ENCODE results near the gene SLC38A1.
"Not testable (repeated sequence)": the region's sequence is repeated elsewhere in the genome, so short reads cannot be mapped to it uniquely, and the experiment has no call there.

The SLC38A1 gene

GRCh38 chr12:46201284-46201789 is 67.5 kb downstream of the SLC38A1 start:
- no peak for DNase-seq

- no peak for DNase-seq
Measured at GRCh38 chr12:46200551-46200950, 68.3 kb downstream of the SLC38A1 start.

GRCh38 chr12:46198913-46199312 is 69.9 kb downstream of the SLC38A1 start:
- DNase-seq, result no peak

GRCh38 chr12:46197883-46198282 is 71.0 kb downstream of the SLC38A1 start:
- DNase-seq, result no peak

GRCh38 chr12:46190533-46190932 is 78.3 kb downstream of the SLC38A1 start:
- DNase-seq, result not testable (repeated sequence)

- no peak for DNase-seq
Measured at GRCh38 chr12:46188170-46188569, 80.7 kb downstream of the SLC38A1 start.

GRCh38 chr12:46187023-46187422 is 81.8 kb downstream of the SLC38A1 start:
- no peak for DNase-seq

GRCh38 chr12:46186088-46186487 is 82.8 kb downstream of the SLC38A1 start:
- no peak for DNase-seq

GRCh38 chr12:46185686-46186085 is 83.2 kb downstream of the SLC38A1 start:
- DNase-seq, result no peak

- DNase-seq, result no peak
Measured at GRCh38 chr12:46184798-46185595, 83.8 kb downstream of the SLC38A1 start.

GRCh38 chr12:46183112-46183511 is 85.7 kb downstream of the SLC38A1 start:
- no peak for DNase-seq

GRCh38 chr12:46181465-46181864 is 87.4 kb downstream of the SLC38A1 start:
- DNase-seq, result no peak

- DNase-seq, result no peak
Measured at GRCh38 chr12:46179693-46180452, 89.0 kb downstream of the SLC38A1 start.

GRCh38 chr12:46177837-46178608 is 90.8 kb downstream of the SLC38A1 start:
- DNase-seq, result no peak

- no peak for DNase-seq
Measured at GRCh38 chr12:46177025-46177424, 91.8 kb downstream of the SLC38A1 start.

GRCh38 chr12:46174919-46175318 is 93.9 kb downstream of the SLC38A1 start:
- DNase-seq, result no peak

- DNase-seq, result no peak
Measured at GRCh38 chr12:46174061-46174662, 94.7 kb downstream of the SLC38A1 start.

GRCh38 chr12:46168426-46168825 is 100.4 kb downstream of the SLC38A1 start:
- DNase-seq, result no peak

GRCh38 chr12:46167412-46167811 is 101.4 kb downstream of the SLC38A1 start:
- no peak for DNase-seq

GRCh38 chr12:46165191-46165590 is 103.7 kb downstream of the SLC38A1 start:
- no peak for DNase-seq

- no peak for DNase-seq
Measured at GRCh38 chr12:46164186-46164761, 104.6 kb downstream of the SLC38A1 start.

- DNase-seq, result not testable (repeated sequence)
Measured at GRCh38 chr12:46162549-46163076, 106.2 kb downstream of the SLC38A1 start.

All from NCI-H510A (cell line).